ENCODE measurements around the gene LMNTD2. TPM values are rescaled to one million over a fixed set of nuclear protein-coding genes. Genes with fewer than 3 reads are reported as not detected.

The LMNTD2 gene
- total and polyA plus RNA-seq, 2 of the 13 experiments (the other 11 are each of a cell fraction or from before 2014, with no cell fraction given): 1.1 to 3.1 TPM

DNA sequence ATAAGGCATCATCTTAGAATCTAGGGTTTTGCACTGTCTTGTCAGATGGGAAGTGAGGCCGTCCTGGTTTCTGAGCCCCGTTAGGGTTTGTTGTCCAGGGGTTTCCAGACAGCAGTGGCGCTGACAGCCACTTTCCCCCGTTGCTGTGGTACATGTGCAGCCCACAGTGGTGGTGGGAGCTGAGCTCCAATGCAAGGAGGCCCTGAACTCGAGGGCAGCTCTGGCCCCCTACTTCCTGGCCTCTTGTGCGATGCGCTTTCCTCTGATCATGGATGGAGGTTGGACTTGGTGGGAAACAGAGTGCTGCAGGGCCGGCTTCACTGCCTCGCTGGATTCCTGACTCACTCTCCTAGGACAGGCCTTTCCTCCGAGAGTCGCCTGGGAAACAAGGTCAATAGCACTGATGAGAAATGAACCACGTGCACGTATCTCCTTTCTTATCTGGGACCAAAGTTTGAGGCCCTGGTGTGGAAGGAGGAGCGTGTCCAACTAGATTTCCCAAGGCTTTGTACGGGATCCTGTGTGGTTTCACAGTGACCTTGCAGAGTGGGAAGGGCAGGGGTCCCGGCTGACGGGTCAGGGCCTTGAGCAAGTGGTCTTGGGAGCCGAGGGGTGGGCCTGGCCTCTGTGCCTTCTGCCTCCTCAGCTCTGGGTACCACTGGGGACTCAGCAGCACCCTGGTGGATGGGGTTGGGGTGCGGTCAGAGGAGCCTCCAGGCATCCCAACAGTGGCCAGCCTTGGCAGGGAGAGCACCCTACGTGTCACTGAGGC lies 19.5 kb upstream of the LMNTD2 start (continued):
- TF ChIP-seq, protein P1, sequence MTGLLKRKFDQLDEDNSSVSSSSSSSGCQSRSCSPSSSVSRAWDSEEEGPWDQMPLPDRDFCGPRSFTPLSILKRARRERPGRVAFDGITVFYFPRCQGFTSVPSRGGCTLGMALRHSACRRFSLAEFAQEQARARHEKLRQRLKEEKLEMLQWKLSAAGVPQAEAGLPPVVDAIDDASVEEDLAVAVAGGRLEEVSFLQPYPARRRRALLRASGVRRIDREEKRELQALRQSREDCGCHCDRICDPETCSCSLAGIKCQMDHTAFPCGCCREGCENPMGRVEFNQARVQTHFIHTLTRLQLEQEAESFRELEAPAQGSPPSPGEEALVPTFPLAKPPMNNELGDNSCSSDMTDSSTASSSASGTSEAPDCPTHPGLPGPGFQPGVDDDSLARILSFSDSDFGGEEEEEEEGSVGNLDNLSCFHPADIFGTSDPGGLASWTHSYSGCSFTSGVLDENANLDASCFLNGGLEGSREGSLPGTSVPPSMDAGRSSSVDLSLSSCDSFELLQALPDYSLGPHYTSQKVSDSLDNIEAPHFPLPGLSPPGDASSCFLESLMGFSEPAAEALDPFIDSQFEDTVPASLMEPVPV (CRISPR knock-in tag; IDR thresholded peaks at IDR 0.05): no peak
- TF ChIP-seq UBTF (CRISPR knock-in tag; IDR thresholded peaks at IDR 0.05) (peak; percentile 39; the same call in 1 of the 2 replicates), SSRP1 (CRISPR knock-in tag; IDR thresholded peaks at IDR 0.05) (no peak), TCF7 (IDR thresholded peaks at IDR 0.05; ENCODE audit: low read depth) (no peak), HOMEZ (CRISPR knock-in tag; IDR thresholded peaks at IDR 0.05; ENCODE audit: low read depth) (no peak), CERS6 (CRISPR knock-in tag; IDR thresholded peaks at IDR 0.05) (no peak), ZNF121 (CRISPR knock-in tag; IDR thresholded peaks at IDR 0.05) (no peak), ZSCAN20 (CRISPR knock-in tag; IDR thresholded peaks at IDR 0.05; ENCODE audit: borderline replicate concordance) (no peak), MEIS1 (CRISPR knock-in tag; IDR thresholded peaks at IDR 0.05; ENCODE audit: borderline replicate concordance) (peak; percentile 53; the same call in 1 of the 2 replicates), SOX5 (CRISPR knock-in tag; IDR thresholded peaks at IDR 0.05; ENCODE audit: borderline replicate concordance) (peak; percentile 42; the same call in 1 of the 2 replicates), ZNF615 (CRISPR knock-in tag; IDR thresholded peaks at IDR 0.05; ENCODE audit: borderline replicate concordance) (no peak), WIZ (CRISPR knock-in tag; IDR thresholded peaks at IDR 0.05) (no peak), RNF2 (conservative IDR thresholded peaks at IDR 0.05; ENCODE audit: low read depth) (0 out of 2 replicates have a peak, but pooled peaks have one; percentile 32), ZNF777 (CRISPR knock-in tag; IDR thresholded peaks at IDR 0.05) (no peak), CEBPG (CRISPR knock-in tag; IDR thresholded peaks at IDR 0.05) (peak; percentile 31; the same call in 1 of the 2 replicates), NR2F2 (IDR thresholded peaks at IDR 0.05; ENCODE audit: borderline replicate concordance, low read depth) (peak; percentile 57; the same call in 1 of the 2 replicates), GABPA (IDR thresholded peaks at IDR 0.05; ENCODE audit: low read depth, low read length) (no peak), GABPA (CRISPR knock-in tag; IDR thresholded peaks at IDR 0.05; ENCODE audit: low read depth) (no peak)
- TF ChIP-seq, protein P2, sequence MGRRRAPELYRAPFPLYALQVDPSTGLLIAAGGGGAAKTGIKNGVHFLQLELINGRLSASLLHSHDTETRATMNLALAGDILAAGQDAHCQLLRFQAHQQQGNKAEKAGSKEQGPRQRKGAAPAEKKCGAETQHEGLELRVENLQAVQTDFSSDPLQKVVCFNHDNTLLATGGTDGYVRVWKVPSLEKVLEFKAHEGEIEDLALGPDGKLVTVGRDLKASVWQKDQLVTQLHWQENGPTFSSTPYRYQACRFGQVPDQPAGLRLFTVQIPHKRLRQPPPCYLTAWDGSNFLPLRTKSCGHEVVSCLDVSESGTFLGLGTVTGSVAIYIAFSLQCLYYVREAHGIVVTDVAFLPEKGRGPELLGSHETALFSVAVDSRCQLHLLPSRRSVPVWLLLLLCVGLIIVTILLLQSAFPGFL (CRISPR knock-in tag; IDR thresholded peaks at IDR 0.05): no peak
- TF ChIP-seq, protein P3, sequence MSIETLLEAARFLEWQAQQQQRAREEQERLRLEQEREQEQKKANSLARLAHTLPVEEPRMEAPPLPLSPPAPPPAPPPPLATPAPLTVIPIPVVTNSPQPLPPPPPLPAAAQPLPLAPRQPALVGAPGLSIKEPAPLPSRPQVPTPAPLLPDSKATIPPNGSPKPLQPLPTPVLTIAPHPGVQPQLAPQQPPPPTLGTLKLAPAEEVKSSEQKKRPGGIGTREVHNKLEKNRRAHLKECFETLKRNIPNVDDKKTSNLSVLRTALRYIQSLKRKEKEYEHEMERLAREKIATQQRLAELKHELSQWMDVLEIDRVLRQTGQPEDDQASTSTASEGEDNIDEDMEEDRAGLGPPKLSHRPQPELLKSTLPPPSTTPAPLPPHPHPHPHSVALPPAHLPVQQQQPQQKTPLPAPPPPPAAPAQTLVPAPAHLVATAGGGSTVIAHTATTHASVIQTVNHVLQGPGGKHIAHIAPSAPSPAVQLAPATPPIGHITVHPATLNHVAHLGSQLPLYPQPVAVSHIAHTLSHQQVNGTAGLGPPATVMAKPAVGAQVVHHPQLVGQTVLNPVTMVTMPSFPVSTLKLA (IDR thresholded peaks at IDR 0.05): peak; percentile 56

Measured in HepG2 (cell line).